ENCODE results near the gene C12orf43.

Gene C12orf43

GRCh38 chr12:121010860-121011259 lies 5.4 kb downstream of the C12orf43 start:
- ChIA-PET CTCF (interaction anchor here (0.6 to 4.3 kb wide), 4 partner anchors 39 to 428 kb away, joined by 3 to 36 read pairs (median 12); partner anchors contain the start of gene POP5), POLR2A (no interaction called here)
- TF ChIP-seq CTCF (IDR thresholded peaks at IDR 0.05; ENCODE audit: insufficient read depth, low read length, missing control alignments), result no peak
- no peak overlapping the region for H3K4me3 ChIP-seq (ENCODE audit: low read depth, low read length)
- DNase-seq (ENCODE audit: low read depth, low spot score), result no peak

GRCh38 chr12:121009741-121010140 lies 6.5 kb downstream of the C12orf43 start:
- TF ChIP-seq CTCF (IDR thresholded peaks at IDR 0.05; ENCODE audit: insufficient read depth, low read length, missing control alignments), result peak; percentile 57
- no peak for DNase-seq (ENCODE audit: low read depth, low spot score)
- ChIA-PET CTCF (interaction anchor here (0.6 to 4.3 kb wide), 12 partner anchors 11 to 427 kb away, joined by 3 to 36 read pairs (median 3); partner anchors contain the start of gene POP5), POLR2A (no interaction called here)
- H3K4me3 ChIP-seq (ENCODE audit: low read depth, low read length), result no peak overlapping the region

- ChIA-PET CTCF (interaction anchor here (1.1 to 4.3 kb wide), 4 partner anchors 52 to 426 kb away, joined by 3 to 36 read pairs (median 12); partner anchors contain the start of gene POP5), POLR2A (no interaction called here)
- H3K4me3 ChIP-seq (ENCODE audit: low read depth, low read length), result no peak overlapping the region
- no peak for DNase-seq (ENCODE audit: low read depth, low spot score)
- no peak for TF ChIP-seq CTCF (IDR thresholded peaks at IDR 0.05; ENCODE audit: insufficient read depth, low read length, missing control alignments)
Measured at GRCh38 chr12:121008347-121009098, 7.8 kb downstream of the C12orf43 start.

- ChIA-PET POLR2A (no interaction called here), CTCF (interaction anchor here (0.7 to 3.2 kb wide), 15 partner anchors 9 to 356 kb away, joined by 3 to 9 read pairs (median 5); partner anchors contain the start of gene HNF1A)
- no peak overlapping the region for H3K4me3 ChIP-seq (ENCODE audit: low read depth, low read length)
- TF ChIP-seq CTCF (IDR thresholded peaks at IDR 0.05; ENCODE audit: insufficient read depth, low read length, missing control alignments), result peak; percentile 81
- no peak for DNase-seq (ENCODE audit: low read depth, low spot score)
Measured at GRCh38 chr12:121005346-121005815, 10.9 kb downstream of the C12orf43 start.

GRCh38 chr12:121004253-121004815 lies 12.0 kb downstream of the C12orf43 start:
- ChIA-PET POLR2A (no interaction called here), CTCF (interaction anchor here (0.7 to 3.2 kb wide), 6 partner anchors 9 to 355 kb away, joined by 3 to 9 read pairs (median 4); no protein-coding TSS in a partner anchor)
- no peak for TF ChIP-seq CTCF (IDR thresholded peaks at IDR 0.05; ENCODE audit: insufficient read depth, low read length, missing control alignments)
- no peak overlapping the region for H3K4me3 ChIP-seq (ENCODE audit: low read depth, low read length)
- no peak for DNase-seq (ENCODE audit: low read depth, low spot score)

GRCh38 chr12:121003650-121004049 lies 12.6 kb downstream of the C12orf43 start:
- POLR2A ChIA-PET, result no interaction called here
- no peak for TF ChIP-seq CTCF (IDR thresholded peaks at IDR 0.05; ENCODE audit: insufficient read depth, low read length, missing control alignments)

More at GRCh38 chr12:121003650-121004049, 12.6 kb downstream of the C12orf43 start:
- CTCF ChIA-PET, result interaction anchor here (0.7 to 3.2 kb wide), 4 partner anchors 9 to 421 kb away, joined by 3 to 9 read pairs (median 6); no protein-coding TSS in a partner anchor
- H3K4me3 ChIP-seq (ENCODE audit: low read depth, low read length), result no peak overlapping the region
- no peak for DNase-seq (ENCODE audit: low read depth, low spot score)
